Stimulated activated CD8-positive, alpha-beta memory T cell treated with anti-CD3 and anti-CD28 coated beads, Interleukin-7, amount 100 ng/mL, for 48 hours (primary cell): ENCODE measurements around the gene ROCK2.
"Not testable (repeated sequence)": the region's sequence is repeated elsewhere in the genome, so short reads cannot be mapped to it uniquely, and the experiment has no call there.

Source experiments
- DNase-seq, 2 donors: peaks; one replicate each; pipeline ENCODE4 v3.0.0-alpha.2; 2020; ENCODE audit warnings: low read depth in 1 of 2; ENCODE audit errors: extremely low read depth in 1 of 2

Gene ROCK2

DNA sequence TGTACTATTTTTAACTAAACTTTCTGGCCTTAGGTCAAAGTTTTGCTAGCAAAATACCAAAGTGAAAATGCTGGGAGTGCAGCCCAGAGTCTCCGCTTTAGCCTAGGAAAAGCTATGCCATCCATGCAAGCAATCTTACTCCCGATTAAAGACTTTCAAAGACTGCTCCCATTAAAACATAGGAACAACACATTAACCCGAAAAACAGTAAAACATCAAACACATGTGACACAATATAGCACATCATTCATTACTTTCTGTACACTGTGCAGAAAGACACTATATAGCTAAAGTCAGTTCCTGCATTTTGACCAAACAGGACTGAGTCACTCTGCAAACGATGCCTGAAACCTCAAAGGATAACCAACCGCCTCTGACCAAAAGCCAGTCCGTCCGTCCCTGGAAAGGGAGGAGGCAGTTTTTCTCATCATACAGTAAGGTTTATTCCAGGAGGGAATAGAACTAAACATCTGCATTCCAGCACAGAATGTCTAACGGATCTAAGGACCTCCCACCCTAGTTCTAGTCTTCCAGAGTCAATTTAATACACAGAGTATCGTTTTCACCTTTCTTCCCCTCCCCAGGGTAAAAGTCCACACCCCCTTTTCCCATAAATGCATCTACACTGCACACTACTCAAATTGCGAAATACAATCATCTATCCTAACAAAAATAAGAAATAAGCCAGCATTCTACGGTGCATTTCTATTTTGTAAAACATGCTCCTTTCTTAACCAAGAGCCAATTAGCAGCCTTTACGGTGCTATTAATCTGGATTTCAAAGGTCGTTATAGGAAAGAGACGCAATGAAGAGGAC lies 1.7 kb downstream of the ROCK2 start:
- no peak for DNase-seq

GRCh38 chr2:11340717-11341116 lies 3.7 kb downstream of the ROCK2 start:
- no peak for DNase-seq

DNA sequence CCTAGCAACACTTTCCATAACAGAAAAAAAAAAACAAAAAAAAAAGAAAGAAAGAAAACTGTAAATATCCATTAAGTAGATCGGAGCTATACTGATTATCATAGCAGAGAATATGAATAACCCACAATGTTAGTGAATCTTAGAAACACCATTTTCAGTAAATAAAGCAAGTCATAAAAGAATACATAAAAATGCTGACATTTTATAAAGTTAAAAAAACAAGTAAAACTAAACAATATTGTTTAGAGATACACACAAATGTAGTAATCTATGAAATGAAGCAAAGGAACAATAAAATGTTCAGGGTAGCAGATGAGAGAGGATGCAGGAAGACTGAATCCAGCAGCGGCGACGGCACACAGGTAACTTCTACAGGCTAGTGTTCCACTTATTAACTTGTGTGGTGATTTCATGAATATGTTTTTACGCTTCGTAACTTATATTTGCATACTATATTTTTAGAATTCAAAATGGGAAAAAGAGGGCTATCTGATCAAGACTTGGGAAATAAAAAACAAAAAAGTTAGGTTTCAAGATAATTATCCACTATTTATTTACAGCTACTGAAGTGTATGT lies 4.8 kb downstream of the ROCK2 start:
- no peak for DNase-seq

GRCh38 chr2:11338580-11338979 lies 5.9 kb downstream of the ROCK2 start:
- no peak for DNase-seq

DNA sequence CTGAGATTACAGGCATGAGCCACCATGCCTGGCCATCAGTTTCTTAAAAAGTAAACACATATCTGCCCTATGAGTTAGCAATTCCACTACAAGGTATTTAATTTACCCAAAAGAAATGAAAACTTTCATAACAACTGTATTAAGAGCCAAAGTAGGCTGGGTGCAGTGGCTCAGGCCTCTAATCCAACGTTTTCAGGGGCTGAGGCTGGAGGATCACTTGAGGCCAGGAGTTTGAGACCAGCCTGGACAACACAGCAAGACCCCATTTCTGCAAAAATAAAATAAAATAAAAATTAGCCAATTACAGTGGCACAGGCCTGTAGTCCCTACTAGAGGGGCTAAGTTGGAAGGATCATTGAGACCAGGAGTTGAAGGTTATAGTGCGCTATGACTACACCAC lies 6.5 kb downstream of the ROCK2 start:
- no peak for DNase-seq

DNA sequence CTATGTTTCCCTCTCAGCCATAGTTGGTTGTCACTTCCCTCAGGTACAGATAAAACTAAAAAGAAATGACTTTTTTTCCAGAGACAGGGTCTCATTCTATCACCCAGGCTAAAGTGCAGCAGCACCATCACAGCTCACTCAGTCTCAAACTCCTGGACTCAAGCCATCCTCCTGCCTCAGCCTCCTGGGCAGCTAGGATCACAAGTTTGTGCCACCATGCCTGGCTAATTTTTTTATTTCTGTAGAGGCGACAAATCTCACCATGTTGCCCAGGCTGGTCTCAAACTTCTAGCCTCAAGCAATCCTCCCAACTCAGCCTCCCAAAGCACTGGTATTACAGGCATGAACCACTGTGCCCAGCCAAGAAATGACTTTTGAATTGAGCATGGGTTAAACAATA lies 8.2 kb downstream of the ROCK2 start:
- no peak for DNase-seq

DNA sequence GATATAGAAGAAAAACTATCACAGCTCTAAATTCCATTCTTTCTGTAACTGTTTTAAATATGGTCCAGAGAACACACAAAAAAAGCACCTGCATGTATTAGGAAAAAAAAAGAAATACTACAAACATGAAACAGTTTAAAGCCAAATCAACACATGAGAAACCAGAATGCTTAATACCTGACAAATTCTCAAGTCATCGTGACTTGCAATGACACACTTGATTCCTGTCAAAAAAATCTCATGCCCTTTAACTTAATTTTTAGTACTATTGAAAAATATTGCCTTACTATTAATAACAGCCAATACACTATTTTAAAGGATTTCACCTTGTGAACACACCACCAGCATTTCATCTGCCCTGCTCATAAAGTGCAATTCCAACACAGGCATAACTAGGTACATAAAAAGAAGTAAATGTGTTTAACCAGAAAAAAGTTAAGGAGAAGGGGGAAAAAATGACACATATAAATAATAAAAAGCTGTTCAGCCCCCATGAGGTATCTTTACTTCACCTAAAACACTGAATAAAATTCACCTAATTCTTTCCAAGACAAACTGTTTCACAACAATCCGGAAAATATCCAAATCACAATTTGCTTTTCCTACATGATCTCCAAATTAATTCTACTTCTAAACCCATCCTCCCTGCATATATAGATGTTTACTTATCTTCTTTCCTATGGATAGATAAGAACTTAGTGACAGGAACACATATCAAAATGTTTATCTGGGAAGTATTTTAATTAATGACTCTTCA lies 10.8 kb downstream of the ROCK2 start:
- DNase-seq = no peak

DNA sequence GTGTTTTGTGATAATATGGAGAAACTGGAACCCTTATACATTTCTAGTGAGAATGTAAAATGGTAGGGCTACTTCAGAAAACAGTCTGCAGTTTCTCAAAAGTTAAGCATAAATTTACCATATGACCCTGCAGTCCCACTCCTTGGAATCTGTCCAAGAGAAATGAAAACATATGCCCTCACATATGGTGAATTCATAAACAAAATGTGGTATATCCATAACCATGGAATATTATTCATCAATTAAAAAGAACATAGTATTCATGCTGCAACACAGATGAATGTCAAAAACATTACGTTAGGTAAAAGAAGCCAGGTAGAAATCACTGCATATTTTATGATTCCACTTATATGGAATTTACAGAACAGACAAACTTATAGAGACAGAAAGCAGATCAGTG lies 11.8 kb downstream of the ROCK2 start:
- no peak for DNase-seq

GRCh38 chr2:11330457-11331142 lies 13.8 kb downstream of the ROCK2 start:
- no peak for DNase-seq

GRCh38 chr2:11329776-11330175 lies 14.7 kb downstream of the ROCK2 start:
- DNase-seq = no peak

DNA sequence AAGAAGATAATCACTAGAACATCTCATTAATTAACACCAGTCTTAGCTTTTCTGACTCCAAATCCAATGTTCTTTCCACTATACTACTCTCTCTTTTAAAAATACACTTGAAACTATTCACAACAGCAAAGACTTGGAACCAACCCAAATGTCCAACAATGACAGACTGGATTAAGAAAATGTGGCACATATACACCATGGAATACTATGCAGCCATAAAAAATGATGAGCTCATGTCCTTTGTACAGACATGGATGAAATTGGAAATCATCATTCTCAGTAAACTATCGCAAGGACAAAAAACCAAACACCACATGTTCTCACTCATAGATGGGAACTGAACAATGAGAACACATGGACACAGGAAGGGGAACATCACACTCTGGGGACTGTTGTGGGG lies 15.9 kb downstream of the ROCK2 start:
- not testable (repeated sequence) for DNase-seq

GRCh38 chr2:11327871-11328270 lies 16.6 kb downstream of the ROCK2 start:
- no peak for DNase-seq

DNA sequence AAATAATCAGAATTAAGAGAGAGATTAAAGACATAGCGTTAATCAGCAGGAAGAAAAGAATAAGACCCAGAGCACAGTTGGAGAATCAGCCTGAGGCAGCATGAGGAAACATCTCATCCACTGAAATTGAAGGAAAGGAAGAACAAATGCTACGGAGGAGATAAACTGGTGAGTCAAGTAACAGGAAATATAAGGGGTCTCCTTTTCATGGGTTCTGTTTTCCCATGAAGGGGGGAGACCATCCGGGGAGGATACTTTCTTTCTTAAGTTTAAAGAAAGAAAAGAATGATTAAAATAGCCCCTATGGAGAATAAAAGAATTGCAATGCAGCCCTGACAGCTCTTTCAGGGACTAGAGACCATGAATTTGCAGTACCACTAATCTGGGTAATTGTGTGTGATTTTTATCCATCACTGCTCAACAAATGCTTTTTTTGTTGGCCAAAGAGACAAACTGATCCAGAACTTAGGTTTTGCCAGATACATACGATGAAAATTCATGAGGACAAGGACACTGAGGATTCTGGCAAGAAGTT lies 17.7 kb downstream of the ROCK2 start:
- DNase-seq = no peak

GRCh38 chr2:11325961-11326676 lies 18.3 kb downstream of the ROCK2 start:
- DNase-seq = no peak

DNA sequence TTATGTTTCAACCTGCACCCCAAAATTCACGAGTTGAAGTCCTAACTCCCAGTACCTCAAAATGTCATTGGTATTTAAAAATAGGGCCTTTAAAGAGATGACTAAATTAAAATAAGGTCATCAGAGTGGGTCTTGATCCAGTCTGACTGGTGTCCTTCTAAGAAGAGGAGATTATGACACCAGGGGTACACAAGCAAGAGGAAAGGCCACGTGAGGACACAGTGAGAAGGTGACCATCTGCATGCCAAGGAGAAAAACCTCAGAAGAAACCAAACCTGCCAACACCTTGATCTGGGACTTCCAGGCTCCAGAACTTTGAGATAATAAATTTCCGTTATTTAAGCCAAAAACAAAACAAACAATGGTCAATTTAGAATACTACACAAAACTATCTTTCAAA lies 22.6 kb downstream of the ROCK2 start:
- no peak for DNase-seq

GRCh38 chr2:11320698-11321492 lies 23.5 kb downstream of the ROCK2 start:
- no peak for DNase-seq

- no peak for DNase-seq
Measured at GRCh38 chr2:11319939-11320338, 24.5 kb downstream of the ROCK2 start.

GRCh38 chr2:11315074-11315705 lies 29.2 kb downstream of the ROCK2 start:
- no peak for DNase-seq

- DNase-seq = no peak
Measured at GRCh38 chr2:11314487-11314886, 29.9 kb downstream of the ROCK2 start.
